Measurements from ENCODE around the gene USB1. TPM values are rescaled to one million over a fixed set of nuclear protein-coding genes. Genes with fewer than 3 reads are reported as not detected.

USB1 gene
- polyA plus RNA-seq, 4 donors, result 19.9 to 26.5 (median 24.0) TPM

GRCh38 chr16:58021661-58022551 is 20.7 kb downstream of the USB1 start:
- Histone ChIP-seq H3K9me3 (ENCODE audit: control insufficient read depth in 2 of 2, insufficient read depth in 1 of 2, low read depth in 1 of 2, low read length in 1 of 2) (no peaks in the 10 kb centered on the region), H3K27ac (ENCODE audit: low read depth in 1 of 3, low read length in 2 of 3) (peak overlapping the region in 2 of 3 donors; percentile 25 to 56), H3K36me3 (ENCODE audit: control insufficient read depth in 3 of 3, insufficient read depth in 2 of 3, low read depth in 1 of 3, low read length in 3 of 3) (peaks cover 0 to 33% (median 8%) of the 10 kb centered on the region in 3 donors), H3K4me1 (ENCODE audit: control insufficient read depth in 3 of 3, insufficient read depth in 2 of 3, low read depth in 1 of 3, low read length in 2 of 3) (peaks cover 2 to 31% (median 4%) of the 10 kb centered on the region in 3 donors), H3K27me3 (ENCODE audit: control insufficient read depth in 3 of 3, insufficient read depth in 3 of 3, low read length in 3 of 3) (no peaks in the 10 kb centered on the region), H3K4me3 (ENCODE audit: low read depth in 1 of 3, low read length in 3 of 3) (no peak overlapping the region)
- WGBS, 3 donors, result 83 to 88% (median 83%) methylated on average over 8 of the region's 8 CpGs
- FAIRE-seq (no peak), DNase-seq (peak in 1 of 2 donors; percentile 18)

GRCh38 chr16:58022601-58023371 is 21.6 kb downstream of the USB1 start:
- 13 to 35% (median 21%) methylated on average over 18 of the region's 18 CpGs for WGBS, 3 donors
- H3K36me3 ChIP-seq (ENCODE audit: control insufficient read depth in 3 of 3, insufficient read depth in 2 of 3, low read depth in 1 of 3, low read length in 3 of 3), result peaks cover 0 to 27% (median 5%) of the 10 kb centered on the region in 3 donors
- FAIRE-seq, result no peak
- H3K27ac ChIP-seq (ENCODE audit: low read depth in 1 of 3, low read length in 2 of 3), result peak overlapping the region in 2 of 3 donors; percentile 47 to 56
- no peaks in the 10 kb centered on the region for H3K27me3 ChIP-seq (ENCODE audit: control insufficient read depth in 3 of 3, insufficient read depth in 3 of 3, low read length in 3 of 3)
- no peak overlapping the region for H3K4me3 ChIP-seq (ENCODE audit: low read depth in 1 of 3, low read length in 3 of 3)
- H3K9me3 ChIP-seq (ENCODE audit: control insufficient read depth in 2 of 2, insufficient read depth in 1 of 2, low read depth in 1 of 2, low read length in 1 of 2), result no peaks in the 10 kb centered on the region
- peak; percentile 28 to 37 for DNase-seq
- H3K4me1 ChIP-seq (ENCODE audit: control insufficient read depth in 3 of 3, insufficient read depth in 2 of 3, low read depth in 1 of 3, low read length in 2 of 3), result peaks cover 2 to 32% (median 4%) of the 10 kb centered on the region in 3 donors

- H3K27ac ChIP-seq (ENCODE audit: low read depth in 1 of 3, low read length in 2 of 3), result peak overlapping the region; percentile 87 to 96 (median 93)
- peak overlapping the region in 2 of 3 donors; percentile 80 to 93 for H3K4me3 ChIP-seq (ENCODE audit: low read depth in 1 of 3, low read length in 3 of 3)
- peaks cover 2 to 50% (median 12%) of the 10 kb centered on the region in 3 donors for H3K4me1 ChIP-seq (ENCODE audit: control insufficient read depth in 3 of 3, insufficient read depth in 2 of 3, low read depth in 1 of 3, low read length in 2 of 3)
- no peaks in the 10 kb centered on the region for H3K27me3 ChIP-seq (ENCODE audit: control insufficient read depth in 3 of 3, insufficient read depth in 3 of 3, low read length in 3 of 3)
- H3K9me3 ChIP-seq (ENCODE audit: control insufficient read depth in 2 of 2, insufficient read depth in 1 of 2, low read depth in 1 of 2, low read length in 1 of 2), result no peaks in the 10 kb centered on the region
- FAIRE-seq, result no peak
- WGBS, 3 donors, result 4 to 9% (median 6%) methylated on average over 54 to 57 of the region's 57 CpGs
- peak; percentile 94 to 98 for DNase-seq
- H3K36me3 ChIP-seq (ENCODE audit: control insufficient read depth in 3 of 3, insufficient read depth in 2 of 3, low read depth in 1 of 3, low read length in 3 of 3), result peaks cover 0 to 27% (median 0%) of the 10 kb centered on the region in 3 donors
Measured at GRCh38 chr16:58024486-58025350, 23.5 kb downstream of the USB1 start.

GRCh38 chr16:58025351-58026138 is 24.3 kb downstream of the USB1 start, which contains the start of gene MMP15:
TSS of gene MMP15 (plus strand) at chr16:58025754. CDS start at chr16:58026351, 597 bp downstream.
- peak; percentile 93 to 99 for DNase-seq
- FAIRE-seq, result no peak
- Histone ChIP-seq H3K27me3 (ENCODE audit: control insufficient read depth in 3 of 3, insufficient read depth in 3 of 3, low read length in 3 of 3) (no peaks in the 10 kb centered on the region), H3K4me1 (ENCODE audit: control insufficient read depth in 3 of 3, insufficient read depth in 2 of 3, low read depth in 1 of 3, low read length in 2 of 3) (peaks cover 7 to 54% (median 15%) of the 10 kb centered on the region in 3 donors), H3K36me3 (ENCODE audit: control insufficient read depth in 3 of 3, insufficient read depth in 2 of 3, low read depth in 1 of 3, low read length in 3 of 3) (peaks cover 0 to 30% (median 0%) of the 10 kb centered on the region in 3 donors), H3K9me3 (ENCODE audit: control insufficient read depth in 2 of 2, insufficient read depth in 1 of 2, low read depth in 1 of 2, low read length in 1 of 2) (no peaks in the 10 kb centered on the region), H3K4me3 (ENCODE audit: low read depth in 1 of 3, low read length in 3 of 3) (peak within 1 kb of the TSS; percentile 62 to 93 (median 80)), H3K27ac (ENCODE audit: low read depth in 1 of 3, low read length in 2 of 3) (peak within 1 kb of the TSS; percentile 87 to 96 (median 93))
- 0% methylated on average over 69 to 90 of the region's 90 CpGs for WGBS, 3 donors

GRCh38 chr16:58026139-58026704 is 25.0 kb downstream of the USB1 start:
- H3K27ac ChIP-seq (ENCODE audit: low read depth in 1 of 3, low read length in 2 of 3), result peak overlapping the region; percentile 87 to 96 (median 93)
- peak overlapping the region; percentile 62 to 93 (median 80) for H3K4me3 ChIP-seq (ENCODE audit: low read depth in 1 of 3, low read length in 3 of 3)
- no peaks in the 10 kb centered on the region for H3K27me3 ChIP-seq (ENCODE audit: control insufficient read depth in 3 of 3, insufficient read depth in 3 of 3, low read length in 3 of 3)
- WGBS, 3 donors, result 0 to 1% (median 0%) methylated on average over 48 to 65 of the region's 65 CpGs
- peaks cover 12 to 56% (median 15%) of the 10 kb centered on the region in 3 donors for H3K4me1 ChIP-seq (ENCODE audit: control insufficient read depth in 3 of 3, insufficient read depth in 2 of 3, low read depth in 1 of 3, low read length in 2 of 3)
- DNase-seq, result peak; percentile 48 to 75
- FAIRE-seq, result no peak
- no peaks in the 10 kb centered on the region for H3K9me3 ChIP-seq (ENCODE audit: control insufficient read depth in 2 of 2, insufficient read depth in 1 of 2, low read depth in 1 of 2, low read length in 1 of 2)
- peaks cover 0 to 30% (median 0%) of the 10 kb centered on the region in 3 donors for H3K36me3 ChIP-seq (ENCODE audit: control insufficient read depth in 3 of 3, insufficient read depth in 2 of 3, low read depth in 1 of 3, low read length in 3 of 3)

- Histone ChIP-seq H3K27ac (ENCODE audit: low read depth in 1 of 3, low read length in 2 of 3) (peak overlapping the region; percentile 87 to 96 (median 93)), H3K4me1 (ENCODE audit: control insufficient read depth in 3 of 3, insufficient read depth in 2 of 3, low read depth in 1 of 3, low read length in 2 of 3) (peaks cover 14 to 56% (median 15%) of the 10 kb centered on the region in 3 donors), H3K4me3 (ENCODE audit: low read depth in 1 of 3, low read length in 3 of 3) (peak overlapping the region; percentile 62 to 93 (median 80)), H3K9me3 (ENCODE audit: control insufficient read depth in 2 of 2, insufficient read depth in 1 of 2, low read depth in 1 of 2, low read length in 1 of 2) (no peaks in the 10 kb centered on the region), H3K36me3 (ENCODE audit: control insufficient read depth in 3 of 3, insufficient read depth in 2 of 3, low read depth in 1 of 3, low read length in 3 of 3) (peaks cover 0 to 34% (median 0%) of the 10 kb centered on the region in 3 donors), H3K27me3 (ENCODE audit: control insufficient read depth in 3 of 3, insufficient read depth in 3 of 3, low read length in 3 of 3) (no peaks in the 10 kb centered on the region)
- DNase-seq (peak in 1 of 2 donors; percentile 62), FAIRE-seq (no peak)
- 0 to 1% (median 1%) methylated on average over 28 to 38 of the region's 38 CpGs for WGBS, 3 donors
Measured at GRCh38 chr16:58026705-58027160, 25.5 kb downstream of the USB1 start.
